ENCODE measurements around the gene DDAH1. TPM values are rescaled to one million over a fixed set of nuclear protein-coding genes. Genes with fewer than 3 reads are reported as not detected.
A peak's percentile ranks its signal among the peaks of the same experiment; 100 is the strongest.

DDAH1 gene
- total RNA-seq, 1 experiment from 2014 or later = 65.9 TPM

- no peak for TF ChIP-seq EZH2 (IDR thresholded peaks at IDR 0.05; ENCODE audit: low read length, unreplicated experiment)
- TF ChIP-seq EZH2phosphoT487 (IDR thresholded peaks at IDR 0.05; ENCODE audit: borderline replicate concordance, low read length) = no peak
- TF ChIP-seq CTCF (conservative IDR thresholded peaks at IDR 0.05; ENCODE audit: low read depth, low read length) = no peak
- DNase-seq (peak; percentile 27), ATAC-seq (peak; percentile 53; the same call in 1 of the 2 replicates)
- Histone ChIP-seq H3F3A (ENCODE audit: low read length, unreplicated experiment) (peaks cover 4% of the 10 kb centered on the region), H3K4me1 (ENCODE audit: insufficient read depth, low read length) (peaks cover 23% of the 10 kb centered on the region), H3K27me3 (ENCODE audit: low read length) (no peaks in the 10 kb centered on the region), H3K9ac (ENCODE audit: low read length) (no peak overlapping the region), H3K79me2 (ENCODE audit: low read length) (no peaks in the 10 kb centered on the region), H3K27ac (ENCODE audit: low read length) (no peak overlapping the region), H3K9me2 (replicated peaks; ENCODE audit: low read length) (no peaks in the 10 kb centered on the region), H4K20me1 (ENCODE audit: low read length) (no peaks in the 10 kb centered on the region), H3K4me3 (ENCODE audit: low read length) (no peak overlapping the region), H2AFZ (ENCODE audit: low read length) (no peak overlapping the region), H3K4me2 (ENCODE audit: low read length) (no peak overlapping the region), H3K9me3 (ENCODE audit: low read length) (no peaks in the 10 kb centered on the region), H3K36me3 (ENCODE audit: low read depth, low read length) (no peaks in the 10 kb centered on the region)
- intact Hi-C loops (cut with micrococcal nuclease) = no loop called here
- CTCF ChIA-PET = no interaction called here
- no TSS peak for BruUV-seq (replicated peaks)
- POLR2A ChIA-PET (ENCODE audit: unreplicated experiment) = no interaction called here
Measured at GRCh38 chr1:85481688-85482087, 16.7 kb upstream of the DDAH1 start.

GRCh38 chr1:85480566-85480965 lies 15.6 kb upstream of the DDAH1 start:
- Histone ChIP-seq H3K9me3 (ENCODE audit: low read length) (no peaks in the 10 kb centered on the region), H3K27me3 (ENCODE audit: low read length) (no peaks in the 10 kb centered on the region), H3K4me1 (ENCODE audit: insufficient read depth, low read length) (peaks cover 23% of the 10 kb centered on the region), H3K9me2 (replicated peaks; ENCODE audit: low read length) (no peaks in the 10 kb centered on the region), H3K79me2 (ENCODE audit: low read length) (no peaks in the 10 kb centered on the region), H3K36me3 (ENCODE audit: low read depth, low read length) (no peaks in the 10 kb centered on the region), H3K9ac (ENCODE audit: low read length) (no peak overlapping the region), H3K4me3 (ENCODE audit: low read length) (no peak overlapping the region), H4K20me1 (ENCODE audit: low read length) (no peaks in the 10 kb centered on the region), H3K27ac (ENCODE audit: low read length) (no peak overlapping the region), H3K4me2 (ENCODE audit: low read length) (no peak overlapping the region), H2AFZ (ENCODE audit: low read length) (no peak overlapping the region), H3F3A (ENCODE audit: low read length, unreplicated experiment) (peaks cover 4% of the 10 kb centered on the region)
- TF ChIP-seq EZH2 (IDR thresholded peaks at IDR 0.05; ENCODE audit: low read length, unreplicated experiment) (no peak), EZH2phosphoT487 (IDR thresholded peaks at IDR 0.05; ENCODE audit: borderline replicate concordance, low read length) (no peak), CTCF (conservative IDR thresholded peaks at IDR 0.05; ENCODE audit: low read depth, low read length) (no peak)
- DNase-seq (no peak), ATAC-seq (no peak)
- intact Hi-C loops (cut with micrococcal nuclease) = no loop called here
- ChIA-PET CTCF (no interaction called here), POLR2A (ENCODE audit: unreplicated experiment) (interaction anchor here (0.6 kb wide), 1 partner anchor 99 kb away, joined by 3 read pairs; no protein-coding TSS in a partner anchor)
- BruUV-seq (replicated peaks) = no TSS peak

- Histone ChIP-seq H3K36me3 (ENCODE audit: low read depth, low read length) (no peaks in the 10 kb centered on the region), H4K20me1 (ENCODE audit: low read length) (no peaks in the 10 kb centered on the region), H3K9ac (ENCODE audit: low read length) (no peak overlapping the region), H3F3A (ENCODE audit: low read length, unreplicated experiment) (peaks cover 4% of the 10 kb centered on the region), H3K27me3 (ENCODE audit: low read length) (no peaks in the 10 kb centered on the region), H3K4me1 (ENCODE audit: insufficient read depth, low read length) (peaks cover 17% of the 10 kb centered on the region), H3K4me2 (ENCODE audit: low read length) (no peak overlapping the region), H2AFZ (ENCODE audit: low read length) (no peak overlapping the region), H3K9me3 (ENCODE audit: low read length) (no peaks in the 10 kb centered on the region), H3K27ac (ENCODE audit: low read length) (no peak overlapping the region), H3K4me3 (ENCODE audit: low read length) (no peak overlapping the region), H3K79me2 (ENCODE audit: low read length) (no peaks in the 10 kb centered on the region), H3K9me2 (replicated peaks; ENCODE audit: low read length) (no peaks in the 10 kb centered on the region)
- ChIA-PET CTCF (no interaction called here), POLR2A (ENCODE audit: unreplicated experiment) (no interaction called here)
- BruUV-seq (replicated peaks) = no TSS peak
- intact Hi-C loops (cut with micrococcal nuclease) = no loop called here
- no peak for ATAC-seq
- no peak for DNase-seq
- TF ChIP-seq EZH2phosphoT487 (IDR thresholded peaks at IDR 0.05; ENCODE audit: borderline replicate concordance, low read length) = no peak
- TF ChIP-seq CTCF (conservative IDR thresholded peaks at IDR 0.05; ENCODE audit: low read depth, low read length) = no peak
- TF ChIP-seq EZH2 (IDR thresholded peaks at IDR 0.05; ENCODE audit: low read length, unreplicated experiment) = no peak
Measured at GRCh38 chr1:85479491-85479890, 14.5 kb upstream of the DDAH1 start.

All from PC-3 (cell line).